Tibial nerve (tissue), 4 donors: ENCODE measurements around the gene CHST15.

Source experiments
- CTCF ChIP-seq, 5 experiments: fragments of 200-600 bp in 3 of 5; fragments of 450-650 bp in 2 of 5; sonication (generic) in 3 of 5; IDR thresholded peaks; one replicate each; pipeline ENCODE4 v1.5.1; 2016 to 2019; ENCODE audit warnings: antibody characterized with exemption in 5 of 5, mild to moderate bottlenecking in 3 of 5, moderate library complexity in 2 of 5
- EP300 ChIP-seq, 2 donors: sonication (generic); formaldehyde crosslinking; IDR thresholded peaks; one replicate each; pipeline ENCODE4 v1.6.1; 2017; ENCODE audit warnings: antibody characterized with exemption in 2 of 2, mild to moderate bottlenecking in 1 of 2
- POLR2A ChIP-seq, 2 donors: fragments of 450-650 bp; IDR thresholded peaks; one replicate each; pipeline ENCODE4 v1.6.1; 2017; ENCODE audit warnings: antibody characterized with exemption in 2 of 2, mild to moderate bottlenecking in 2 of 2, moderate library complexity in 2 of 2

DNA sequence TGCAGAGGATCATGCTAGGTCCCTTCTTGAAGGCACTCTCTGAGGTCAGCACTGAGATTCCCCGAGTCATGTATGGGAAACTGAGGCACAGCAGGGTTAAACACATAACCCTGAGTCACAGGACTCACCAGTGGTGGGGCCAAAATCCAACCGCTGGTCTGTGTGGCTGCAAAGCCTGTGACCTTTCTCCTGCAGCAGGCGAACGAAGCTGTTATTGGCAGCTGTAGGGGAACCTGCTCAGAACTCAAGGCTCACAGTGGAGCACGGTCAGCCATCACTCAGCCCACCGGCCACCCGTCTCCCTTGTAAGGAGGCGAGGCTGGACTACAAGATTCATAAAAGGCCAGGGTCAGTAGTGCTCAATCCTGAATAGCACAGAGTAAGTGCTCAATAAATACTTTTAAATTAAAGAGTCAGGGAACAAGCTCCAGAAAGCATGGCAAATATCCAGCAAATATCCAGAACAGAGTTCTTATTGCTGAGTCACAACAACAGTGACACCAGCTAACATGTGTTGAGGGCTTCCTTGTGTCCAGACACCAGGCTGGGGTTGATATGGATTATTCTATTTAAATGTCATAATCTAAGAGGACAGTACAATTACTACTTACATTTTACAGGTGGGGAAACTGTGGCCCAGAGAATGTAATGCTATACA, 34.9 kb downstream of the CHST15 start:
- TF ChIP-seq CTCF (IDR thresholded peaks at IDR 0.05) (no peak), POLR2A (IDR thresholded peaks at IDR 0.05) (no peak), EP300 (IDR thresholded peaks at IDR 0.05) (no peak)
